ENCODE data around the gene VN1R4. TPM values are rescaled to one million over a fixed set of nuclear protein-coding genes. Genes with fewer than 3 reads are reported as not detected.

VN1R4 gene
- total RNA-seq, 4 donors from 2014 or later: not detected

Other genes starting within 250 kb of the VN1R4 start
- gene ERVV-2, start 223.0 kb downstream of the VN1R4 start, total RNA-seq: not detected
- gene ZNF160, start 164.3 kb downstream of the VN1R4 start, total RNA-seq: 10 to 100 TPM; 21.4 to 71.1 (median 31.7) TPM
- gene ZNF415, start 134.8 kb downstream of the VN1R4 start, total RNA-seq: 10 to 100 TPM in 3 of 4 donors, 1 to 10 TPM in 1; 8.6 to 35.0 (median 14.1) TPM
- 10 to 100 TPM in 1 of 4 donors, 1 to 10 TPM in 3; 8.5 to 14.2 (median 8.8) TPM for gene ZNF347, start 108.7 kb downstream of the VN1R4 start, total RNA-seq
- gene ZNF665, start 74.4 kb downstream of the VN1R4 start, total RNA-seq: 10 to 100 TPM in 1 of 4 donors, 1 to 10 TPM in 3; 2.1 to 32.1 (median 4.1) TPM
- 10 to 100 TPM; 15.6 to 29.0 (median 19.2) TPM for gene ZNF677, start 12.8 kb downstream of the VN1R4 start, total RNA-seq
- gene VN1R2, start 9.4 kb downstream of the VN1R4 start, total RNA-seq: not detected
- 10 to 100 TPM in 2 of 4 donors, 1 to 10 TPM in 2; 5.2 to 11.5 (median 8.6) TPM for gene ZNF845, start 66.0 kb upstream of the VN1R4 start, total RNA-seq
- 10 to 100 TPM in 3 of 4 donors, 1 to 10 TPM in 1; 9.2 to 14.5 (median 11.8) TPM for gene ZNF525, start 98.0 kb upstream of the VN1R4 start, total RNA-seq
- 10 to 100 TPM in 1 of 4 donors, 1 to 10 TPM in 3; 7.3 to 13.4 (median 8.2) TPM for gene ZNF765, start 127.4 kb upstream of the VN1R4 start, total RNA-seq
- 10 to 100 TPM in 2 of 4 donors, 1 to 10 TPM in 2; 7.5 to 12.8 (median 10.2) TPM for gene ZNF761, start 164.3 kb upstream of the VN1R4 start, total RNA-seq
- gene ZNF813, start 200.0 kb upstream of the VN1R4 start, total RNA-seq: 1 to 10 TPM; 2.4 to 3.4 (median 2.7) TPM